Measurements from ENCODE around the gene CAPZA1.

Gene CAPZA1

GRCh38 chr1:112713466-112714312 lies 94.1 kb downstream of the CAPZA1 start:
- Mint-ChIP-seq H3K27ac (no peak overlapping the region), H3K9me3 (no peaks in the 10 kb centered on the region), H3K36me3 (no peaks in the 10 kb centered on the region), H3K4me1 (peaks cover 23% of the 10 kb centered on the region), H3K27me3 (peaks cover 86% of the 10 kb centered on the region), H3K4me3 (peak overlapping the region; percentile 5)
- CTCF ChIA-PET = interaction anchor here (1.8 to 10.6 kb wide), 3 partner anchors 90 to 359 kb away, joined by 5 to 224 read pairs (median 28); partner anchors contain the start of gene LRIG2
- DNase-seq = no peak

- Mint-ChIP-seq H3K4me3 (peak overlapping the region; percentile 67), H3K36me3 (no peaks in the 10 kb centered on the region), H3K27me3 (peaks cover 86% of the 10 kb centered on the region), H3K27ac (no peak overlapping the region), H3K9me3 (no peaks in the 10 kb centered on the region), H3K4me1 (peaks cover 23% of the 10 kb centered on the region)
- CTCF ChIA-PET = interaction anchor here (0.8 to 10.6 kb wide), 18 partner anchors 11 to 426 kb away, joined by 3 to 224 read pairs (median 4); partner anchors contain the start of gene LRIG2
- no peak for DNase-seq
Measured at GRCh38 chr1:112714313-112715263, 95.0 kb downstream of the CAPZA1 start.

GRCh38 chr1:112715264-112716053 lies 95.8 kb downstream of the CAPZA1 start, which contains the start of gene PPM1J:
Gene PPM1J (minus strand): TSS chr1:112715332. CDS start chr1:112715301, 31 bp downstream.
- Mint-ChIP-seq H3K27ac (no peak within 1 kb of the TSS), H3K27me3 (peaks cover 86% of the 10 kb centered on the region), H3K9me3 (no peaks in the 10 kb centered on the region), H3K4me3 (peak within 1 kb of the TSS; percentile 79), H3K4me1 (peaks cover 23% of the 10 kb centered on the region), H3K36me3 (no peaks in the 10 kb centered on the region)
- CTCF ChIA-PET = interaction anchor here (0.6 to 10.6 kb wide), 24 partner anchors 8 to 425 kb away, joined by 3 to 224 read pairs (median 4); partner anchors contain the start of genes LRIG2 and RHOC
- peak; percentile 99 for DNase-seq

- Mint-ChIP-seq H3K36me3 (no peaks in the 10 kb centered on the region), H3K4me1 (peaks cover 23% of the 10 kb centered on the region), H3K27ac (no peak overlapping the region), H3K9me3 (no peaks in the 10 kb centered on the region), H3K4me3 (peak overlapping the region; percentile 79), H3K27me3 (peaks cover 83% of the 10 kb centered on the region)
- CTCF ChIA-PET = interaction anchor here (0.6 to 10.6 kb wide), 24 partner anchors 9 to 1410 kb away, joined by 3 to 224 read pairs (median 3); partner anchors contain the start of genes LRIG2, MOV10 and RHOC
- DNase-seq = peak; percentile 86
Measured at GRCh38 chr1:112716133-112716720, 96.6 kb downstream of the CAPZA1 start.

GRCh38 chr1:112717263-112717873 lies 97.7 kb downstream of the CAPZA1 start:
- Mint-ChIP-seq H3K9me3 (no peaks in the 10 kb centered on the region), H3K4me1 (peaks cover 27% of the 10 kb centered on the region), H3K36me3 (no peaks in the 10 kb centered on the region), H3K27me3 (peaks cover 78% of the 10 kb centered on the region), H3K27ac (no peak overlapping the region), H3K4me3 (no peak overlapping the region)
- CTCF ChIA-PET = interaction anchor here (0.7 to 10.6 kb wide), 17 partner anchors 9 to 964 kb away, joined by 3 to 224 read pairs (median 3); partner anchors contain the start of genes LRIG2, MOV10 and RHOC
- no peak for DNase-seq

GRCh38 chr1:112718691-112719418 lies 99.2 kb downstream of the CAPZA1 start:
- Mint-ChIP-seq H3K4me1 (peaks cover 36% of the 10 kb centered on the region), H3K9me3 (no peaks in the 10 kb centered on the region), H3K27me3 (peaks cover 78% of the 10 kb centered on the region), H3K4me3 (no peak overlapping the region), H3K36me3 (no peaks in the 10 kb centered on the region), H3K27ac (no peak overlapping the region)
- peak; percentile 83 for DNase-seq
- CTCF ChIA-PET = interaction anchor here (0.5 to 10.6 kb wide), 10 partner anchors 8 to 696 kb away, joined by 3 to 224 read pairs (median 4); partner anchors contain the start of gene LRIG2

- no peak for DNase-seq
- Mint-ChIP-seq H3K27ac (no peak overlapping the region), H3K4me1 (peaks cover 35% of the 10 kb centered on the region), H3K9me3 (no peaks in the 10 kb centered on the region), H3K27me3 (peaks cover 72% of the 10 kb centered on the region), H3K36me3 (no peaks in the 10 kb centered on the region), H3K4me3 (no peak overlapping the region)
- CTCF ChIA-PET = interaction anchor here (1.3 to 10.6 kb wide), 5 partner anchors 10 to 353 kb away, joined by 3 to 224 read pairs (median 4); partner anchors contain the start of gene LRIG2
Measured at GRCh38 chr1:112719706-112720105, 100.1 kb downstream of the CAPZA1 start.

- peaks cover 63% of the 10 kb centered on the region for H3K27me3 Mint-ChIP-seq
- no peak for DNase-seq
- no peaks in the 10 kb centered on the region for H3K9me3 Mint-ChIP-seq
- CTCF ChIA-PET = interaction anchor here (0.5 to 10.6 kb wide), 4 partner anchors 13 to 359 kb away, joined by 3 to 224 read pairs (median 12); partner anchors contain the start of gene LRIG2
- no peak overlapping the region for H3K27ac Mint-ChIP-seq
- H3K4me1 Mint-ChIP-seq = peaks cover 30% of the 10 kb centered on the region
- no peaks in the 10 kb centered on the region for H3K36me3 Mint-ChIP-seq
- H3K4me3 Mint-ChIP-seq = no peak overlapping the region
Measured at GRCh38 chr1:112720800-112721199, 101.2 kb downstream of the CAPZA1 start.
